ENCODE data around the gene TFF3.

GRCh38 chr21:42293649-42294272 is 21.4 kb downstream of the TFF3 start:
- TF ChIP-seq ARNT (IDR thresholded peaks at IDR 0.05) (no peak), LEF1 (IDR thresholded peaks at IDR 0.05; ENCODE audit: borderline replicate concordance) (no peak), SUZ12 (IDR thresholded peaks at IDR 0.05) (no peak), FOXM1 (IDR thresholded peaks at IDR 0.05; ENCODE audit: borderline replicate concordance) (no peak)

Data from HEK293T (cell line).